ENCODE results near the gene SH3TC1.

The SH3TC1 gene

GRCh38 chr4:8198906-8199593 is at the start of gene SH3TC1:
Gene SH3TC1, plus strand, starts transcription at chr4:8199290. Its CDS starts 5,905 bp downstream, at chr4:8205195.
- Histone ChIP-seq H3K4me3 (ENCODE audit: low read depth, low read length) (no peak within 1 kb of the TSS), H3K36me3 (ENCODE audit: control insufficient read depth, insufficient read depth, low read length) (no peaks in the 10 kb centered on the region), H3K27me3 (ENCODE audit: control insufficient read depth, insufficient read depth, low read length) (no peaks in the 10 kb centered on the region), H3K9ac (ENCODE audit: low read length) (no peak within 1 kb of the TSS), H3K9me3 (ENCODE audit: control insufficient read depth, insufficient read depth, low read depth, low read length) (no peaks in the 10 kb centered on the region), H3K27ac (ENCODE audit: low read depth, low read length) (no peak within 1 kb of the TSS), H3K4me1 (ENCODE audit: control insufficient read depth, insufficient read depth, low read length) (peaks cover 20% of the 10 kb centered on the region; the same call in 1 of the 2 replicates)

GRCh38 chr4:8149664-8150063 is 49.4 kb upstream of the SH3TC1 start:
- Histone ChIP-seq H3K4me3 (ENCODE audit: low read depth, low read length) (no peak overlapping the region), H3K9ac (ENCODE audit: low read length) (no peak overlapping the region), H3K27ac (ENCODE audit: low read depth, low read length) (no peak overlapping the region), H3K27me3 (ENCODE audit: control insufficient read depth, insufficient read depth, low read length) (peaks cover 13% of the 10 kb centered on the region; the same call in 1 of the 2 replicates), H3K9me3 (ENCODE audit: control insufficient read depth, insufficient read depth, low read depth, low read length) (no peaks in the 10 kb centered on the region), H3K4me1 (ENCODE audit: control insufficient read depth, insufficient read depth, low read length) (peaks cover 7% of the 10 kb centered on the region), H3K36me3 (ENCODE audit: control insufficient read depth, insufficient read depth, low read length) (no peaks in the 10 kb centered on the region)

- Histone ChIP-seq H3K27ac (ENCODE audit: low read depth, low read length) (no peak overlapping the region), H3K9me3 (ENCODE audit: control insufficient read depth, insufficient read depth, low read depth, low read length) (no peaks in the 10 kb centered on the region), H3K9ac (ENCODE audit: low read length) (no peak overlapping the region), H3K4me3 (ENCODE audit: low read depth, low read length) (no peak overlapping the region), H3K27me3 (ENCODE audit: control insufficient read depth, insufficient read depth, low read length) (peaks cover 20% of the 10 kb centered on the region; the same call in 1 of the 2 replicates), H3K4me1 (ENCODE audit: control insufficient read depth, insufficient read depth, low read length) (peaks cover 4% of the 10 kb centered on the region; the same call in 1 of the 2 replicates), H3K36me3 (ENCODE audit: control insufficient read depth, insufficient read depth, low read length) (no peaks in the 10 kb centered on the region)
Observed at GRCh38 chr4:8150152-8151090, 48.7 kb upstream of the SH3TC1 start.

- Histone ChIP-seq H3K27me3 (ENCODE audit: control insufficient read depth, insufficient read depth, low read length) (peaks cover 27% of the 10 kb centered on the region), H3K4me1 (ENCODE audit: control insufficient read depth, insufficient read depth, low read length) (peaks cover 4% of the 10 kb centered on the region; the same call in 1 of the 2 replicates), H3K27ac (ENCODE audit: low read depth, low read length) (no peak overlapping the region), H3K9me3 (ENCODE audit: control insufficient read depth, insufficient read depth, low read depth, low read length) (no peaks in the 10 kb centered on the region), H3K4me3 (ENCODE audit: low read depth, low read length) (no peak overlapping the region), H3K36me3 (ENCODE audit: control insufficient read depth, insufficient read depth, low read length) (no peaks in the 10 kb centered on the region), H3K9ac (ENCODE audit: low read length) (no peak overlapping the region)
Observed at GRCh38 chr4:8151165-8151650, 47.9 kb upstream of the SH3TC1 start.

GRCh38 chr4:8152090-8152864 is 46.8 kb upstream of the SH3TC1 start:
- H3K27me3 ChIP-seq (ENCODE audit: control insufficient read depth, insufficient read depth, low read length) = peaks cover 37% of the 10 kb centered on the region
- no peaks in the 10 kb centered on the region for H3K36me3 ChIP-seq (ENCODE audit: control insufficient read depth, insufficient read depth, low read length)
- H3K4me1 ChIP-seq (ENCODE audit: control insufficient read depth, insufficient read depth, low read length) = peaks cover 4% of the 10 kb centered on the region; the same call in 1 of the 2 replicates
- H3K9me3 ChIP-seq (ENCODE audit: control insufficient read depth, insufficient read depth, low read depth, low read length) = no peaks in the 10 kb centered on the region
- no peak overlapping the region for H3K9ac ChIP-seq (ENCODE audit: low read length)
- H3K4me3 ChIP-seq (ENCODE audit: low read depth, low read length) = no peak overlapping the region
- no peak overlapping the region for H3K27ac ChIP-seq (ENCODE audit: low read depth, low read length)

- H3K27ac ChIP-seq (ENCODE audit: low read depth, low read length) = no peak overlapping the region
- H3K4me1 ChIP-seq (ENCODE audit: control insufficient read depth, insufficient read depth, low read length) = peaks cover 4% of the 10 kb centered on the region
- H3K9me3 ChIP-seq (ENCODE audit: control insufficient read depth, insufficient read depth, low read depth, low read length) = no peaks in the 10 kb centered on the region
- H3K36me3 ChIP-seq (ENCODE audit: control insufficient read depth, insufficient read depth, low read length) = no peaks in the 10 kb centered on the region
- no peak overlapping the region for H3K9ac ChIP-seq (ENCODE audit: low read length)
- H3K27me3 ChIP-seq (ENCODE audit: control insufficient read depth, insufficient read depth, low read length) = peaks cover 43% of the 10 kb centered on the region
- no peak overlapping the region for H3K4me3 ChIP-seq (ENCODE audit: low read depth, low read length)
Observed at GRCh38 chr4:8152865-8153257, 46.2 kb upstream of the SH3TC1 start.

GRCh38 chr4:8153441-8153840 is 45.6 kb upstream of the SH3TC1 start:
- Histone ChIP-seq H3K9me3 (ENCODE audit: control insufficient read depth, insufficient read depth, low read depth, low read length) (no peaks in the 10 kb centered on the region), H3K27me3 (ENCODE audit: control insufficient read depth, insufficient read depth, low read length) (peaks cover 49% of the 10 kb centered on the region), H3K4me3 (ENCODE audit: low read depth, low read length) (no peak overlapping the region), H3K9ac (ENCODE audit: low read length) (no peak overlapping the region), H3K36me3 (ENCODE audit: control insufficient read depth, insufficient read depth, low read length) (no peaks in the 10 kb centered on the region), H3K4me1 (ENCODE audit: control insufficient read depth, insufficient read depth, low read length) (peaks cover 6% of the 10 kb centered on the region), H3K27ac (ENCODE audit: low read depth, low read length) (no peak overlapping the region)

GRCh38 chr4:8155048-8155447 is 44.0 kb upstream of the SH3TC1 start:
- Histone ChIP-seq H3K9ac (ENCODE audit: low read length) (no peak overlapping the region), H3K27me3 (ENCODE audit: control insufficient read depth, insufficient read depth, low read length) (peaks cover 62% of the 10 kb centered on the region), H3K27ac (ENCODE audit: low read depth, low read length) (no peak overlapping the region), H3K36me3 (ENCODE audit: control insufficient read depth, insufficient read depth, low read length) (no peaks in the 10 kb centered on the region), H3K4me1 (ENCODE audit: control insufficient read depth, insufficient read depth, low read length) (peaks cover 9% of the 10 kb centered on the region), H3K4me3 (ENCODE audit: low read depth, low read length) (no peak overlapping the region), H3K9me3 (ENCODE audit: control insufficient read depth, insufficient read depth, low read depth, low read length) (no peaks in the 10 kb centered on the region)

GRCh38 chr4:8155660-8156421 is 43.2 kb upstream of the SH3TC1 start:
- no peaks in the 10 kb centered on the region for H3K36me3 ChIP-seq (ENCODE audit: control insufficient read depth, insufficient read depth, low read length)
- H3K9me3 ChIP-seq (ENCODE audit: control insufficient read depth, insufficient read depth, low read depth, low read length) = no peaks in the 10 kb centered on the region
- peaks cover 67% of the 10 kb centered on the region for H3K27me3 ChIP-seq (ENCODE audit: control insufficient read depth, insufficient read depth, low read length)
- no peak overlapping the region for H3K9ac ChIP-seq (ENCODE audit: low read length)
- H3K27ac ChIP-seq (ENCODE audit: low read depth, low read length) = no peak overlapping the region
- peaks cover 9% of the 10 kb centered on the region for H3K4me1 ChIP-seq (ENCODE audit: control insufficient read depth, insufficient read depth, low read length)
- no peak overlapping the region for H3K4me3 ChIP-seq (ENCODE audit: low read depth, low read length)

GRCh38 chr4:8156617-8157016 is 42.5 kb upstream of the SH3TC1 start:
- Histone ChIP-seq H3K27ac (ENCODE audit: low read depth, low read length) (no peak overlapping the region), H3K4me3 (ENCODE audit: low read depth, low read length) (no peak overlapping the region), H3K9me3 (ENCODE audit: control insufficient read depth, insufficient read depth, low read depth, low read length) (no peaks in the 10 kb centered on the region), H3K4me1 (ENCODE audit: control insufficient read depth, insufficient read depth, low read length) (peaks cover 9% of the 10 kb centered on the region), H3K36me3 (ENCODE audit: control insufficient read depth, insufficient read depth, low read length) (no peaks in the 10 kb centered on the region), H3K9ac (ENCODE audit: low read length) (no peak overlapping the region), H3K27me3 (ENCODE audit: control insufficient read depth, insufficient read depth, low read length) (peaks cover 74% of the 10 kb centered on the region)

Data from HUES6 (cell line).